Measurements from ENCODE around the gene KCMF1. TPM values are rescaled to one million over a fixed set of nuclear protein-coding genes. Genes with fewer than 3 reads are reported as not detected.
A peak's percentile ranks its signal among the peaks of the same experiment; 100 is the strongest.

The KCMF1 gene
- total and polyA plus RNA-seq, 10 of the 15 experiments (the other 5 are each of a cell fraction or from before 2014, with no cell fraction given): 8.4 to 124 (median 43.0) TPM

- TF ChIP-seq ZNF384 (IDR thresholded peaks at IDR 0.05; ENCODE audit: borderline replicate concordance, low read depth, low read length): no peak
- 0 out of 2 replicates have a peak, but pooled peaks have one; percentile 29 for TF ChIP-seq ZBED1 (IDR thresholded peaks at IDR 0.05; ENCODE audit: borderline replicate concordance)
- peak; percentile 65; the same call in 1 of the 2 replicates for TF ChIP-seq PML (IDR thresholded peaks at IDR 0.05; ENCODE audit: low read length)
- 0 out of 2 replicates have a peak, but pooled peaks have one; percentile 53 for TF ChIP-seq ASH2L (IDR thresholded peaks at IDR 0.05; ENCODE audit: borderline replicate concordance, low read depth)
- no peak; the same call in 1 of the 2 replicates for TF ChIP-seq POLR2AphosphoS2 (IDR thresholded peaks at IDR 0.05; ENCODE audit: low read depth, low read length)
- no peak for TF ChIP-seq IRF5 (IDR thresholded peaks at IDR 0.05; ENCODE audit: borderline replicate concordance)
- no peak for TF ChIP-seq HSF1 (IDR thresholded peaks at IDR 0.05; ENCODE audit: low read depth, low read length)
- TF ChIP-seq CEBPZ (IDR thresholded peaks at IDR 0.05; ENCODE audit: low read depth, low read length): no peak
- peak; percentile 31; the same call in 1 of the 3 replicates for TF ChIP-seq POU2F2 (IDR thresholded peaks at IDR 0.05; ENCODE audit: borderline replicate concordance, low read depth, low read length)
- no peak for TF ChIP-seq BACH1 (IDR thresholded peaks at IDR 0.05; ENCODE audit: borderline replicate concordance)
- TF ChIP-seq NFXL1 (IDR thresholded peaks at IDR 0.05; ENCODE audit: borderline replicate concordance): no peak
- TF ChIP-seq FOXK2 (IDR thresholded peaks at IDR 0.05): no peak
- TF ChIP-seq YBX1 (IDR thresholded peaks at IDR 0.05): no peak
- peak; percentile 78 for TF ChIP-seq TCF12 (IDR thresholded peaks at IDR 0.05; ENCODE audit: low read depth, low read length)
- no peak for TF ChIP-seq ZBTB33 (IDR thresholded peaks at IDR 0.05)
- peak; percentile 81 for TF ChIP-seq SMAD5 (IDR thresholded peaks at IDR 0.05; ENCODE audit: low read depth)
- peak; percentile 30; the same call in 1 of the 2 replicates for TF ChIP-seq IRF4 (IDR thresholded peaks at IDR 0.05; ENCODE audit: low read depth, low read length)
- TF ChIP-seq RELB (IDR thresholded peaks at IDR 0.05; ENCODE audit: low read depth): peak; percentile 88
- 0 out of 2 replicates have a peak, but pooled peaks have one; percentile 35 for TF ChIP-seq RCOR1 (conservative IDR thresholded peaks at IDR 0.05; ENCODE audit: low read depth, low read length)
Measured at GRCh38 chr2:84939426-84940087, 31.4 kb upstream of the KCMF1 start (continued).
